ENCODE measurements around the gene TUNAR.
"Not testable (repeated sequence)": the region's sequence is repeated elsewhere in the genome, so short reads cannot be mapped to it uniquely, and the experiment has no call there.

TUNAR gene

GRCh38 chr14:95920769-95921438 lies 44.3 kb downstream of the TUNAR start:
- DNase-seq: no peak

- no peak for DNase-seq
These were observed 45.4 kb downstream of the TUNAR start for GRCh38 chr14:95922080-95922479.

GRCh38 chr14:95928751-95929150 lies 52.1 kb downstream of the TUNAR start:
- DNase-seq: no peak

- DNase-seq: no peak
These were observed 54.8 kb downstream of the TUNAR start for GRCh38 chr14:95931384-95931783.

- no peak for DNase-seq
These were observed 58.7 kb downstream of the TUNAR start for GRCh38 chr14:95935228-95935822.

- DNase-seq: no peak
These were observed 59.4 kb downstream of the TUNAR start for GRCh38 chr14:95936041-95936440.

GRCh38 chr14:95939335-95939734 lies 62.7 kb downstream of the TUNAR start:
- no peak for DNase-seq

GRCh38 chr14:95941897-95942296 lies 65.3 kb downstream of the TUNAR start:
- no peak for DNase-seq

- no peak for DNase-seq
These were observed 67.1 kb downstream of the TUNAR start for GRCh38 chr14:95943699-95944098.

- DNase-seq: no peak
These were observed 67.8 kb downstream of the TUNAR start for GRCh38 chr14:95944462-95944861.

- no peak for DNase-seq
These were observed 70.2 kb downstream of the TUNAR start for GRCh38 chr14:95946867-95947266.

- DNase-seq: no peak
These were observed 71.9 kb downstream of the TUNAR start for GRCh38 chr14:95948558-95948981.

- no peak for DNase-seq
These were observed 74.7 kb downstream of the TUNAR start for GRCh38 chr14:95951359-95951758.

GRCh38 chr14:95953111-95953724 lies 76.6 kb downstream of the TUNAR start:
- no peak for DNase-seq

GRCh38 chr14:95956601-95957460 lies 80.2 kb downstream of the TUNAR start:
- DNase-seq: no peak

- DNase-seq: no peak
These were observed 81.5 kb downstream of the TUNAR start for GRCh38 chr14:95958105-95958504.

GRCh38 chr14:95959317-95959716 lies 82.7 kb downstream of the TUNAR start:
- no peak for DNase-seq

- no peak for DNase-seq
These were observed 84.8 kb downstream of the TUNAR start for GRCh38 chr14:95961481-95961880.

- no peak for DNase-seq
These were observed 88.3 kb downstream of the TUNAR start for GRCh38 chr14:95964901-95965300.

GRCh38 chr14:95968048-95968447 lies 91.4 kb downstream of the TUNAR start:
- DNase-seq: not testable (repeated sequence)
